ENCODE data around the gene CAVIN1.
A peak's percentile ranks its signal among the peaks of the same experiment; 100 is the strongest.
"Not testable (repeated sequence)": the region's sequence is repeated elsewhere in the genome, so short reads cannot be mapped to it uniquely, and the experiment has no call there.

Gene CAVIN1

DNA sequence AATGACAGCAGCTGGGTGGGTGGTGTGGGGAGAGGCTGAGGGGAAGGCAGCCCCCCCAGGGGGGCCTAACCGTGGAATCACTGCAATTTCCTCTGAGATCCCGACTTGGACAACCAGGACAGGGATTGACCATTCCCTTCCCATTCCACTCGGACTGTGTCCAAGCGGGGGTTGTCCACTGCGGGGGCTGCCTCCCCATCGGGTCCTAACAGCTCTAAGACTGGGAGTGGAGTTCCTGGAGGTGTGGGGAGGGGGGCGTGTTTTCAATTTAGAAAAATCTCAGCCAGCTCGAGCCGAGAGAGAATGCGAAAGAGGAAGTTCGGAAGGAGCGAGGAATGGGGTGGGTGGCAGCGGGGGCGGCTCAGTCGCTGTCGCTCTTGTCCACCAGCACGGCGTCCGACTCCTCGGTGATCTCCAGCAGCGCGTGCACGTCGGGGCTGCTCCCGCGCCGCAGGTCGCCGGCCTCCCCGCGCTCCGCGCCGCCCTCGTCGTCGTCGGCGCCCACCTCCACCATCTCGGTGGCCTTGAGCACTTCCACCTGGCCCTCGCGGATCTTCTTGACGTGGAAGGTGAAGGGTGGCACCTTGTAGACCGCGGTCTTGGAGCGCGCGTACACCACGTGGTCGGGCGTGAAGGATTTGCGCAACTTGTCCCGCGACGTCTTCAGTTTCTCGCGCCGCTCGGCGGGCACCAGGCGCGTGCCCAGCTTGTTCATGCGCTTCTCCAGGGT is 18.6 kb downstream of the CAVIN1 start:
- no peak for DNase-seq

DNA sequence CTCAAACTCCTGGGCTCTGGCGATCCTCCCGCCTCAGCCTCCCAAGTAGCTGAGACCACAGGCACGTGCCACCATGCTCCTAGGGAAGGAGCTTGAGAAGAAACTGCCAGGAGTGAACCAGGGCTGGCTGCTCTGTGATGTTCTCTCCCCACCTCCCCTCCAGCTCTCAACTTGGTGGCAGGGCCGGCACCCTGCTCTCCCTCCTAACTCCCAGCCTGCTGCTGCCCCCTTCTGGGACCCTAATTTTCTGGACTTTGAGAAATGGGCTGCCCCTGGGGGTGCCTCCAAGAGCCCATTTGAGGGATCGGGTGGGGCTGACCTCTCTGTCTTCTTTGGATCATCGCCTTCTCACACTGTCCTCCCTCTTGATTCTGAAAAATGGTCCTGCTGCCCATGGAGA is 19.9 kb downstream of the CAVIN1 start:
- peak; percentile 63 for DNase-seq

DNA sequence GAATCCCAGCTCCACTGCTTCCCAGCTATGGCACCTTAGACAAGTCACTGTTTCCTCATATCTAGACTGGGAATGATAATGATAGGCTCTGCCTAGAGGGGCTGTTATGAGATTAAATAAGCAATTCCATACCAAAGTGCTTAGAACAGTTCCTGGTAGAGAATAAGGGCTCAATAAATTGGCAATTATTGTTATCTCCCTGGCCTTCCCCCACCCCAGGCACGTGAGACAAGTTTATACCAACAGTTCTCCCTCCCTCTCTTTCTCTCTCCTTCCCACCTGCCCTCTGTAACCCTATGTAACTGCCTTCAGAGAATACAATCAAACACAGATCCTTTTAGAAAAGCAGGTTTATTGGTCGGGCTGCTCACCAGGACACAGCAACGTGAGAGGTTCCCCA is 20.9 kb downstream of the CAVIN1 start:
- DNase-seq: no peak

DNA sequence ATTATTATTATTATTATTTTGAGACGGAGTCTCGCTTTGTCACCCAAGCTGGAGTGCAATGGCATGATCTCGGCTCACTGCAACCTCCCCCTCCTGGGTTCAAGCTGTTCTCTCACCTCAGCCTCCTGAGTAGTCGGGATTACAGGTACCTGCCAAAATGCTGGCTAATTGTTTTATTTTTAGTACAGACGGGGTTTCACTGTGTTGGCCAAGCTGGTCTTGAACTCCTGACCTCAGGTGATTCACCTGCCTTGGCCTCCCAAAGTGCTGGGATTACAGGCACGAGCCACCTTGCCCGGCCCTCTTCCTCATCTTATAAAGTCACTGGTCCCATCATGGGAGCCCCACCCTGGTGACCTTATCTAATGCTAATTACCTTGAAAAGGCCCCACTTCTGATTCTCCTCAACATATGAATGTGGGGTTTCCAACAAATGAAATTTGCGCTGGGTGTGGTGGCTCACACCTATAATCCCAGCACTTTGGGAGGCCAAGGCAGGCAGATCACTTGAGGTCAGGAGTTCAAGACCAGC is 22.1 kb downstream of the CAVIN1 start:
- not testable (repeated sequence) for DNase-seq

DNA sequence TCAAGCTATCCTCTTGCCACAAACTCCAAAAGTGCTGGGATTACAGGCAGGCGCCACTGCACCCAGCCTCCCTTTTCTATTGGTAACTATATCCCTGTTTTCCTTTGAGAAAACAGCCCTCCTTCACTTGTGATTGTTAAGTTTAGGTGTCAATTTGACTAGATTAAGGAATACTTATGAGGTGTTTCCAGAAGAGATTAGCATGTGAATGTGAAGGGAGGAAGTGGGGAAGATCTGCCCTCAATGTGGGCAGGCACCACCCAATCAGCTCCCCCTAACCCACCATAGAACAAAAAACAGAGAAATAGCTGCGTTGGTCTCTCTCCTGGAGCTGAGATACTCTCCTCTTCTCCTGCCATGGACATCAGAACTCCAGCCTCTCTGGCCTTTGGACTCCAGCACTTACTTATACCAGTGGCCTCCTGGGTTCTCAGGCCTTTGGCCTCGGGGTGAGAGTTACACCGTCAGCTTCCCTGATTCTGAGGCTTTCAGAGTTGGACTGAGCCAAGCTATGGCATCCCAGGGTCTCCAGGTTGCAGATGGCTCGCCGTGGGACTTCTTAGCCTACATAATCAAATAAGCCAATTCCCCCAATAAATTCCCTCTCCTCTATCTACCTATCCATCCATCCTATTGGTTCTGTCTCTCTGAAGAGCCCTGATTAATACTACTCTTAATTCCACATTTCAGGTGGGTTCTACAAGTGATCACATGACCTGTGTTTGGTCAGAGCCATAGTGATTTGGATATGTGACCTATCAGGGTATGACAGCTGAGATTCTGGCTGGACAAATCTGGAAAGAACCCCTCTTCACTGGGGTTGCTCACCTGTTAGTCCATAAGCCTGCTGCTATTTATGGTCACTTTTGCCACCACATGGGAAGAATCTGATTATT is 22.9 kb downstream of the CAVIN1 start:
- peak; percentile 13 for DNase-seq

DNA sequence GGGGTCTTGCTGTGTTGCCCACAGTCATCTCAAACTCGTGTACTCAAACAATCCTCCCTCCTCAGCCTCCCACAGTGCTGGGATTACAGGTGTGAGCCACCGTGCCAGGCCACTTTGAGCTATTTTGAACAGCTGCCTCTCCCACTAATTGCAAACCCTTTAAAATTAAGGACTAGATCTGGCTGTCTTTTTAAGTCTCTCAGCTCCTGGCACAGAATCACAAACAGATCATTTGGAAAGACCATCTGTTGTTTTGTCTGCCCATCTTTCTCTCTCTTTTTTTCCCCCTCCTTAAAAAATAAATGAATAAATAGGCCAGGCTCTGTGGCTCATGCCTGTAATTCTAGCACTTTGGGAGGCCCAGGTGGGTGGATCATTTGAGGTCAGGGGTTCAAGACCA is 23.9 kb downstream of the CAVIN1 start:
- DNase-seq: no peak

DNA sequence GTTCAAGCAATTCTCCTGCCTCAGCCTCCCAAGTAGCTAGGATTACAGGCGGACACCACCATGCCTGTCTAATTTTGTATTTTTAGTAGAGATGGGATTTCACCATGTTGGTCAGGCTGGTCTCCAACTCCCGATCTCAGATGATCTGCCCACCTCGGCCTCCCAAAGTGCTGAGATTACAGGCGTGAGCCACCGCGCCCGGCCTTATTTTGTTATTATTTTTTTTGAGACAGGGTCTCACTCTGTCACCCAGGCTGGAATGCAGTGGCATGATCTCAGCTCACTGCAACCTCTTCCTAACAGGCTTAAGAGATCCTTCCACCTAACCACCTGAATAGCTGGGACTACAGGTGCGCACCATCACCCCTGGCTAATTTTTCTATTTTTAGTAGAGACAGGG is 27.5 kb downstream of the CAVIN1 start:
- DNase-seq: not testable (repeated sequence)

DNA sequence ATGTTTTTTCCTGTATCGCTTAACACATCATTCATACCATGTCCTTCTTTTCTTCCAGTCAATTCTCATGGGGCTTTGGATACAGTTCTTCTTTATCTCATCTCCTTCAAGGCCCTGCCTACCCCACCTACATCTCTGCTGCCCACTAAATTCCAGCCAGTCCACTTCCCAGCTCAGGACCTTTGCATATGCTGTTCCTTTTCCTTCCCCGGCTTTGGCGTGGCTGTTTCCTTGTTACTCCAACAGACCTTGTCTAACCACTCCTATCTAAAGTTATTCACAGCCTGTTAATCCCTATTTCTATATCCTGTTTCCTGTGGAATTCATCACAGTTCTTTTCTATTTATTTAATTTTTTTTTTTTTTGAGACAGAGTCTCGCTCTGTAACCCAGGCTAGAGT is 28.2 kb downstream of the CAVIN1 start:
- no peak for DNase-seq

DNA sequence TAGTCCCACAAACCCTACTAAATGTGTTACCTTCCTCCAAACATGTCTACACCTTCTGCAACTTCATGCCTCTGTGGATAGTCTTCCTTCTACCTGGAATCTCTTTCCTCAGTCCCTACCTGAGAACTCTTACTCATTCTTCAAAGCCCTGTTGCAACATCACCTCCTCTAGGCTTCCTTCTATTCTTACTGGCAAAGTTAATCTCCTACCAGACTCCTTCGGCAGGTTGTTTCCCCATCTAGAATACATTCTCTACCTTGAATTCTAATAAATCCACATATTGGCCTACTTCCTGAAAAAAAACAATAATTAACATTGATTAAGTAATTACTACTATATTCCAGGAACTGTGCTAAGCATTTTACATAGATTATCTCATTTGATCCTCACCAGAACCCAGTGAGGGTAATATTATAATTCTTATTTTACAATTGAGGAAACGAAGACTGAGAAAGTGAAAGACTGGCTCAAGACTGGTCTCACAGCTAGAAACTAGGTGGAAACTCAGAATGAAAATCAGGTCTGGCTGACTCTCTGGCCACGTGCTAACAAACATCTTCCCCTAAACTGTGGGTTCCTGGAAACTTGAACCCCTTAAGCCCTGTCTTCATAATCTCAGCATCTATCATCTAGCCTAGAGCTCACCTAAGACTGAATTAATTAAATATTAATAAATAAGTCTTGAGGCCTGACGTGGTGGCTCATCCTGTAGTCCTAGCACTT is 30.2 kb downstream of the CAVIN1 start:
- no peak for DNase-seq

DNA sequence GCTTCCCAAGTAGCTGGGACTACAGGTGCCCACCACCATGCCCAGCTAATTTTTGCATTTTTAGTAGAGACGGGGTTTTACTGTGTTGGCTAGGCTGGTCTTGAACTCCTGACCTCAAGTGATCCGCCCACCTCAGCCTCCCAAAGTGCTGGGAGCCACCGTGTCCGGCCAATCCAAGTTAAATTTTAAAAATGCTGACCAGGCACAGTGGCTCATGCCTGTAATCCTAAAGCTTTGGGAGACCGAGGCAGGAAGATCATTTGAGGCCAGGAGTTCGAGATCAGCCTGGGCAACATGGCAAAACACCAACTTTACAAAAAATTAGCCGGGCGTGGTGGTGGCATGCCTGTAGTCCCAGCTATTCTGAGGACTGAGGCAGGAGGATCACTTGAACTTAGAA is 31.6 kb downstream of the CAVIN1 start:
- not testable (repeated sequence) for DNase-seq

DNA sequence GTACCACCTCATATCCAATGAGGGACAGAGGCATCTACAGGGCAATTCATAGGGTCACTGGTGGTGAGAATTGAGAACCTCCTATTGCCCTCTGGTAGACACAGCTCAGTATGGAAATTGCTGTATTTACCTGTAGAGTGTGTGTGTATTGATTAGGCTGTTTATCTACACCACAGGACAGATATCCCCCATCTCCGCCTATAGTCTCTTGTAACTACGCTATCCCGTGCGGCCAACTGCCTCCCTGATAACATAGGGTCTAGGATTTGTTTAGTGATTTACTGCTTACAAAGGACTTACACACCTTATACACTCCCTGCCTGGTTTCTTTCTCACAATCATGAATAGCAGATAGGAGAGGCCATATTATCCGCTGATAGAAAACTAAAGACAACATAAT is 33.2 kb downstream of the CAVIN1 start:
- DNase-seq: no peak

DNA sequence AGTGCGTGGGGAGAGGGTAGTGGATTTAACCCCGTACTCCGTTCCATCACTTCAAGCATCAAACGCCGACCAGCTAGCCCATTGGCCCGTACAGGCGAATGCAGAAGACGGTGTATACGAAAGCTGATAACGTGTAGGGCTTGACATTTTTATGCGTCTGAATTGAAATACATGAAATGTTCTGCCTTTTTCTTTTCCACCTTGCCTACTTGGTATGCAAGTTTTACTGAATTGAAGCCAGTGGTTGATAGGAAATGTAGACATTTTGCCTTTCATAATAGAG is 34.0 kb downstream of the CAVIN1 start:
- DNase-seq: no peak

DNA sequence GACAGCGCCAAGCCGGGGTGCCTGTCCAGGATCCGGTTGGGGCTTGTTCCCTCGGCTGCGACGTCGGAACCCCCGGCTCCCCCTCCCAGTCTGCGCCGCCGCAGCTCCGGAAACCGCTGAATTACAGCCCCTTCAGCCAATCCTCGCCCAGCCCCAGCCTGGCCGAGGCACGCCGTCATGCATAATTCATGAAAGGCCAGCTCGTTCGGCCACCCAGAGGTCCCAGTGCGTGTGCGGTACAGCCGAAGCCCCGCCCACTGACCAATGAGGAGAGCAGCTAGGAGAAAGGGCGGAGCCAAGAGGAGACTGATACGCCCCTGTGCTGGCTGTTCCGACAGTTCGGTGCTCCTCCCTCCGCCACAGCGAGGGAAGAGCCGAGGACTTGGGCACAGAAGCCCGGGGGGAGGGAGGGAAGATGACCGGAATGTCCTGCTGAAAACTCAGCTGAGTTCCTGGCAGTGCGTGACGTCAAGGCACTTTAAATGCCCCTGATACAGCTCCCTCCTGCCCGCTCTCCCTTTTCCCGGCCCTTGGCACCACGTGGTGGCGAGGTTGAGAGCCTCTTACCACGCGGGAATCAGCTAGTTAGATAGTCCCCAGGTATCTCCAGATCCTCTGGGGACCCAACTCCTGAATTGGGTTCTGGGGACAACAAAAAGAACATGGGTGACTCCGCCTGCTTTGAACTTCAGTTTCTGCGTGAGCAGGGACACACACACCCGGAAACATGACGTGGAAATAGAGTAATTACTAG is 34.5 kb downstream of the CAVIN1 start, which contains the start of gene STAT3:
STAT3 (minus strand) TSS at position 62 of the 754 bp plus-strand sequence. CDS start 39,926 bp downstream, outside the sequence.
- peak; percentile 100 for DNase-seq

DNA sequence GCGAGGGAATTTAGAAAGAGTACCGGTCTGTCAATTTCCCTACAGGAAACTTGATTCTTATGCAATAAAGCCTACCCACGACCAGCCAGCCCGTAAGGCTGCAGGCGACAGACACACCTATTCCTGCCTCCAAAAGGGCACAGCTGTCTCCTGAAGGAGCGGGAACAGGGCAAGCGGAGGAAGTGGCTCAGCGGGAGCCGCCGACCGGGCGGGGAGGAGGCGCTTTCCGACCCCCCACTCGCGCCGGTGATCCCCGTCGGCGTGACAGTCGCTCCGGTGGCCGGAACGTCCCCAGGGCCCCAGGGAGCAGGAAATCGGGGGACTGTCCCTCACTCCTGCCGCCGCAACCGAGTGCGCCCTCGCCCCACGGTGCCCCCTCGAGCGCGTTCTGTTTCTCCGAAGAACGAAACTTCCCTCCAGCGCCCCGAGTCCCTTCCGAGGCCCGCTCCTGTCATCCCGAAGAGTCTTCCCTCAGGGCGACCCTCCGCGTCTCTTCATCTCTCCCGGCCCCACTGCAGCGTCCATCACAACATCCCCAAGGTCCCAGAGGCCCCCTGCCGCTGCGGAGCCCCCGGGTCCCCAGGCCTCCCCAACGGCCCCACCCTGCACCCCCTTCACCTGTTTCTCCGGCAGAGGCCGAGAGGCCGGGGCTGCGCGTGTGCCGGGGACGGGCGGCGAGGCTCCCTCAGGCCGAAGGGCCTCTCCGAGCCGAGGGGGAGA is 35.2 kb downstream of the CAVIN1 start:
- DNase-seq: peak; percentile 35

DNA sequence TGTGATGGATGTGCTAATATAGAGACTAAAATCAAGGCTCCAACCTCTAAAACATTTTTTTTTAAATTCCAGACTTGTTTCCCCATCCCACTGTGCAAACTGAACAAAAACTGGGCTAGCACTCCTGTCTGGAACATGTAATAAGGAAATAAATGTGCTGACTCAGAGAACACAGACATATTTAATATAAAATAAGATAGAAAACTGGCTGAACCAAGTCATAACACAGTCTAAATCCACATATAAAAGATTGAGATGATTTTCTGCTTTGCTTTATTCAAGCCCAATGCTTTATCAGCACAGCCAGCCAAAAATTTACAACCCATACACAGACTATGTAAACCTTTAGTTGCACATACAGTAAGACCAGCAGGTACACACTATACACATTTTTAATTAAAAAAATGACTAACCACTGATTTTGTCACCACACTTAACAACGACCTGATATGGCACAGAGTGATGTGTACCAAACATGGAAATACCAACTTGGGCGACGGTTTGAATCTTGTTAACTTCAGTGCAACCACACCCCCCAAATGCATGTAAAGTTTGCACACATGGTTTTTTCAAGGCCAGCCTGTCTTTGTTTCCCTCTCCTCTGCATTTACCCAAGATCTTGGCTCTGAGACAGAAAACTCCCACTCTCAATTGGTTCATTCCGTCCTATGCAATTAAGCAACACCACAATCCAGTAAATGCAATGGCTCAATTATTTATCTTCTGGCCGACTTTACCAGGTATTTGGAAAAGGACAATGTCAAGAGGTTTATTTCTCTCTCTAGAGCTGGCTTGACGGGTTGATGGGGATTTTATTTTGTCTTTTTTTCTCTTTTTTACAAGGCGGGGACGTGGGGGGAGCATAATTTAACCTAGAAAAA is 36.0 kb downstream of the CAVIN1 start:
- DNase-seq: peak; percentile 6

DNA sequence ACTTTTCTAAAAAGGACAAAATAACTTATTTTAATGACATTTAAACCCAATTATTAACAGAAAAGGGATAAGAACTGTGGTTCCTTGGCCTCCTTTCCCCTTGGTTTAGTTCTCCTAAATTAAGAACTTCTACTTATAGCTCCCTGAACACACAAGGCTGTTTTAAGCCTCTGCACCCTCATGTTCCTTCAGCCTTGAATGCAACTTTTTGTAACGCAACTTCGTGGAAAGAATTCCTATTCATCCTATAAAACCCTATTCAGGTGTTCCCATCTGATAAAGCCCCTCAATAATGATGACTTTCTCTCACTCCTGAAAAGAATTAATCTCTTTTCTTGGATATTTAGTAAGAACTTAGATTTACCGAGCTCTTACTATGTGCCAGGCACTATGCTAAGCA is 41.2 kb downstream of the CAVIN1 start:
- no peak for DNase-seq

DNA sequence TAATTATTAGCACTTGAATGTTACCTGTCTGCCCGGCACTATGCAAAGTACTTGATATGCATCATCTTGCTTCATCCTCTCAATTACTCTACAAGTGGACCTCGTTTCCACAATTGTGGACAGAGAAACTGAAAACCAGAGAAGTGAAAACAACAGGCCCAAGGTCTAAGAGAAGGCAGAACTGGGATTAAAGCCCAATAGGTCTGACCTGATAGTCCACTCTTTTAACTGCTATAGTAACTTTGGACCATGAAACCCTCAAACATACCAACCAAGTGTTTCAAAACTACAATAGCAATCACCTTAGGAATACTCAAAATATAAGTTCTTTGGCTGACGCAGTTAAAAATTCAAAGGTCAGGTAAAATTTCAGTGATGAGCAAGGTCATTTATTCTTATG is 42.1 kb downstream of the CAVIN1 start:
- no peak for DNase-seq

DNA sequence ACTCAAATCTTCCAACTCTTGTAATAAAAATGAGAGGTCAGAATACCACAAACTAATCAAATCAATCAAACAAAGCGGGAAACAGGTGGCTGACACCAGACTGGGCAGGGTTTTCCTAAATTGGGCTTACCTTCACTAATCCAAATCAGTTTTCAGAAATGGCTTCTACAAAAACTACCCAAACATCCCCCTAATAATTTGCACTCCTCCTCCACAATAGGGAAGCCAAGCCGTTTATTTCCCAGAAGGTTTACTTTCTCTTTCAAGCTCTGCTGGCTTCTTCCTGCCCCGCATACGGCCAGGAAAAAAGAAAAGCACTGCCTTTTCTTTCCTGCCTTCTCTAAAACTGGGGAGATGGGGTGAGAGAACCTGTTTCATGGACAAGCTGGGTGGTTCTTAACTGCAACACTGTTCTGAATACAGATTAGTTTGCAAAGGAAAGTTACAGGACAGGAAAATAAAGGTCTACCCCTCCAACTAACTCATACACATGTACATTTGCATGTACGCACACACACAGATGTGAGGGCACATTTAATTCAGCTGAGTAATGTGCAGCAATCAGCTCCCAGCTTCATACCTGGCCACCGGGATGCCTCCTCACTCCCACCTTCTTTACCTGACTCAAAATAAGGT is 44.0 kb downstream of the CAVIN1 start:
- no peak for DNase-seq

DNA sequence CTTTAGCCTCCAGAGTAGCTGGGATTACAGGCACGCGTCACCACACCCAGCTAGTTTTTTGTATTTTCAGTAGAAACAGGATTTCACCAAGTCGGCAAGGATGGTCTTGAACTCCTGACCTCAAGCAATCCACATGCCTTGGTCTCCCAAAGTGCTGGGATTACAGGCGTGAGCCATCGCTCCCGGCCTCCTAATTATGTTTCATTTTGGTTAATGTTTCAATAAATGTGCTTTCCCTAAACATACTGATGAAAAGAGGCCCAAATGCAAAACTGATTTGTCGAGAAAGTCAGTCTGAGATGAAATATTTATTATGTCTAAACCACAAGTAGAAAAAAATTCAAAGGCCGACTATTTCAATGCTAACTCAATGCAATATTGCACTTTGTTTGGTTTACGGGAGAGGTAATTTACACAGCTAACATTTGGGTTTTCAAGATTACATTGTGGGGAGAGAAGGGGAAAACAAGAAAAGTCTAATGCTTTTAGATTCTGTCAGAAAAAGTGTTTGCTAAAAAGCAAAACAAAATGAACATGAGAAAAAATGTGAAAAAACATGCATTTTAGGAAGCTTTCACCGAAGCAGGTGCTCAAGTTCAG is 44.6 kb downstream of the CAVIN1 start:
- DNase-seq: no peak

DNA sequence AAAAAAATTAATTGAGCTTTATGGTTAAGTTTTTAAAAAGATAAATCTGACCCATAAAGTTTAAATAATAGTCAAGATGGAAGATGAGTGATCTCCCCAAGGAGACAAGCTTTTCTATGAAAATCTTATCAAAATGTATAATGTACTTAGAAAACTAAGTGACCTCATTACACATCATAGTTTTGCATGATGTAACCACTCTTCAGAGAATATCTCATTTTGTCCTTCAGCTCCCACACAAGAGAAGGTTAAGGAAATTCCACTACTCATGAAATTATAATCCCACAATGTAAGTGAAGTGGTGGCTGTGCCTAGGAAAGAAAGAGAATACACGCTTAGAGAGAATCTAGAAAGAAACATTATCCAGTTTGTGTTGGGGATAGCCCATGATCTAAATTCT is 49.2 kb downstream of the CAVIN1 start:
- DNase-seq: no peak
